ENCODE measurements around the gene NADK. TPM values are rescaled to one million over a fixed set of nuclear protein-coding genes. Genes with fewer than 3 reads are reported as not detected.

NADK gene
- total RNA-seq, 1 experiment from 2014 or later, result 107 TPM

DNA sequence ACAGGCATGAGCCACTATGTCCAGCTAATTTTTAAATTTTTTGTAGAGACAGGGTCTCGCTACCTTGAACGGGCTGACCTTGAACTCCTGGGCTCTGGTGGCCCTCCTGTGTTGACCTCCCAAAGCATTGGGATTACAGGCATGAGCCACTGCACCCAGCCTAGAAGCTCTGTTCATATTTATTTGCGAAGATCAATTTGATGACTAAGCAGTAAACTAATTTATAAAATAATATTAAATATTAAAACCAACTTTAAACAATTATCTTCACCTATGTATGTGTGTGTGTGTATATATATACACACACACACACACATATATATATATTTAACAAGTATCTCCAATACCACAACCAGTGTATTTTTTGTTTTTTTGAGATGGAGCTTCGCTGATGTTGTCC, 4.4 kb downstream of the NADK start:
- ChIA-PET POLR2A (no interaction called here), CTCF (interaction anchor here (0.9 kb wide), 1 partner anchor 16 kb away, joined by 4 read pairs; no protein-coding TSS in a partner anchor)
- Mint-ChIP-seq H3K27ac (ENCODE audit: low read depth, unreplicated experiment) (no peak overlapping the region), H3K36me3 (ENCODE audit: insufficient read depth, unreplicated experiment) (peaks cover 64% of the 10 kb centered on the region), H3K27me3 (ENCODE audit: insufficient read depth, unreplicated experiment) (no peaks in the 10 kb centered on the region), H3K9me3 (ENCODE audit: unreplicated experiment) (no peaks in the 10 kb centered on the region), H3K4me3 (ENCODE audit: unreplicated experiment) (no peak overlapping the region), H3K4me1 (ENCODE audit: insufficient read depth, unreplicated experiment) (peaks cover 18% of the 10 kb centered on the region)
- intact Hi-C loops (cut with micrococcal nuclease), result no loop called here
- no peak for DNase-seq (ENCODE audit: unreplicated experiment)
- TF ChIP-seq, protein P1, sequence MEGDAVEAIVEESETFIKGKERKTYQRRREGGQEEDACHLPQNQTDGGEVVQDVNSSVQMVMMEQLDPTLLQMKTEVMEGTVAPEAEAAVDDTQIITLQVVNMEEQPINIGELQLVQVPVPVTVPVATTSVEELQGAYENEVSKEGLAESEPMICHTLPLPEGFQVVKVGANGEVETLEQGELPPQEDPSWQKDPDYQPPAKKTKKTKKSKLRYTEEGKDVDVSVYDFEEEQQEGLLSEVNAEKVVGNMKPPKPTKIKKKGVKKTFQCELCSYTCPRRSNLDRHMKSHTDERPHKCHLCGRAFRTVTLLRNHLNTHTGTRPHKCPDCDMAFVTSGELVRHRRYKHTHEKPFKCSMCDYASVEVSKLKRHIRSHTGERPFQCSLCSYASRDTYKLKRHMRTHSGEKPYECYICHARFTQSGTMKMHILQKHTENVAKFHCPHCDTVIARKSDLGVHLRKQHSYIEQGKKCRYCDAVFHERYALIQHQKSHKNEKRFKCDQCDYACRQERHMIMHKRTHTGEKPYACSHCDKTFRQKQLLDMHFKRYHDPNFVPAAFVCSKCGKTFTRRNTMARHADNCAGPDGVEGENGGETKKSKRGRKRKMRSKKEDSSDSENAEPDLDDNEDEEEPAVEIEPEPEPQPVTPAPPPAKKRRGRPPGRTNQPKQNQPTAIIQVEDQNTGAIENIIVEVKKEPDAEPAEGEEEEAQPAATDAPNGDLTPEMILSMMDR (IDR thresholded peaks at IDR 0.05; ENCODE audit: unreplicated experiment), result no peak
- BruUV-seq (replicated peaks), result no TSS peak

DNA sequence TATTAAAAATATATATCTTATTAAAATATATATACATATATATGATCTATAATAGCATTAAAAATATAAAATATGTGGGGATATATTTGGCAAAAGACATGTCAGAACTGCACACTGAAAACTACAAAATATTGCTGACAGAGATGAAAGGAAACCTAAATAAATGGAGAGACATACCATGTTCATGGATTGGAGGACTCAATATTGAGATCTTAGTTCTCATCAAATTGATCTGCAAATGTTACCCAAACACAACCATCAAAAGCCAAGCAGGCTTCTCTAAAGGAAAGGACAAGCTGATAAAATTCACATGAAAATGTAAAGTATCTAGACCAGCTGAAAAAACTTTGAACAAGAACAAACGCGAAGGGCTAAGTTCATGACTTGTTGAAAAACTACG, 7.2 kb downstream of the NADK start:
- ChIA-PET POLR2A (no interaction called here), CTCF (no interaction called here)
- H3K27ac Mint-ChIP-seq (ENCODE audit: low read depth, unreplicated experiment), result no peak overlapping the region
- H3K4me3 Mint-ChIP-seq (ENCODE audit: unreplicated experiment), result no peak overlapping the region
- no peaks in the 10 kb centered on the region for H3K9me3 Mint-ChIP-seq (ENCODE audit: unreplicated experiment)
- TF ChIP-seq, protein P1 (IDR thresholded peaks at IDR 0.05; ENCODE audit: unreplicated experiment), result no peak
- no TSS peak for BruUV-seq (replicated peaks)
- no peak for DNase-seq (ENCODE audit: unreplicated experiment)
- intact Hi-C loops (cut with micrococcal nuclease), result no loop called here
- peaks cover 9% of the 10 kb centered on the region for H3K4me1 Mint-ChIP-seq (ENCODE audit: insufficient read depth, unreplicated experiment)
- no peaks in the 10 kb centered on the region for H3K27me3 Mint-ChIP-seq (ENCODE audit: insufficient read depth, unreplicated experiment)
- peaks cover 80% of the 10 kb centered on the region for H3K36me3 Mint-ChIP-seq (ENCODE audit: insufficient read depth, unreplicated experiment)

DNA sequence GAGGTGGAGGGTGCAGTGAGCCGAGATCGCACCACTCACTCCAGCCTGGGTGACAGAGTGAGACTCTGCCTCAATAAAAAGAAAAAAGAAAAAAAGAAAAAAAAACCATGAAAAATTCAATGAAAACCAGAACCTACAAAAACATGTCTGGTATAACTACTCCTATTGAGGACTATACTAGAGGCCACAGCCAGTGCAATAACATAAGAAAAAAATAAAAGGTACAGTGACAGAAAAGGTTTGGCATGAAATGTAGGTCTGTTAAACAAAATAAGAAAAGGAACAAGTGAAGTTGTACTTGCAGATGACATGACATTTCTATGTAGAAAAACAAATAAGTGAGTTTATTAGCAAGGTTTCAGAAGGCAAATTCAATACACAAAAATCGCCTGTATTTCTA, 8.2 kb downstream of the NADK start:
- no peak overlapping the region for H3K4me3 Mint-ChIP-seq (ENCODE audit: unreplicated experiment)
- no TSS peak for BruUV-seq (replicated peaks)
- H3K9me3 Mint-ChIP-seq (ENCODE audit: unreplicated experiment), result no peaks in the 10 kb centered on the region

DNA sequence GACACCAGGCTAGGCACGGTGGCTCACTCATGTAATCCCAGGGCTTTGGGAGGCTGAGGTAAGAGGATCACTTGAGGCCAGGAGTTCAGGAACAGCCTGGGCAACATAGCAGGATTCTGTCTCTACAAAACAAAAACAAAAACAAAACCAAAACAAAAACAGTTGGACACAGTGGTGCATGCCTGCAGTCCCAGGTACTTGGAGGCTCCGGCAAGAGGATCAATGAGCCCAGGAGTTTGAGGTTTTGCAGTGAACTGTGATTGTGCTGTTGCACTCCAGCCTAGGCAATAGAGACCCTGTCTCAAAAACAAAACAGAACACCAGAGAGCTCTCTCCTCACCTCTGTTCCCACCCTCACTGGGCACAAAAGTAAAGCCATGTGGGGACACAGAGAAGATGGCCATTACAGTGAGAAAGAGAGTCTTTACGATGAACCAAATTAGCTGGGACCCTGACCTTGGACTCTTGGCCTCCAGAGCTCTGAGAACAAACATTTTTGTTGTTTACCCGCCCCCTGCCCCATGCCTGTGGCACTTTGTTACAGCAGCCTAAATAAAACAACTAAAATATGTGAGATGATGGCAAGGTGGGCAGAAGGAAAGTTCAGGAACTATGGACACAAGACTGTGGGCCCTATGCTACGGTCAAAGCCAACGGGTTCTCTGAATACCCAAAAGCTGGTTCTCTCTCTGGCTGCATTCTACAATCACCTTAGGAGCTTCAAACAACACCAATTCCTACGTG, 9.8 kb downstream of the NADK start:
- H3K4me1 Mint-ChIP-seq (ENCODE audit: insufficient read depth, unreplicated experiment), result peaks cover 7% of the 10 kb centered on the region
- DNase-seq (ENCODE audit: unreplicated experiment), result no peak
- H3K27ac Mint-ChIP-seq (ENCODE audit: low read depth, unreplicated experiment), result no peak overlapping the region
- no peaks in the 10 kb centered on the region for H3K27me3 Mint-ChIP-seq (ENCODE audit: insufficient read depth, unreplicated experiment)
- BruUV-seq (replicated peaks), result no TSS peak
- peaks cover 88% of the 10 kb centered on the region for H3K36me3 Mint-ChIP-seq (ENCODE audit: insufficient read depth, unreplicated experiment)
- no peaks in the 10 kb centered on the region for H3K9me3 Mint-ChIP-seq (ENCODE audit: unreplicated experiment)
- TF ChIP-seq, protein P1 (IDR thresholded peaks at IDR 0.05; ENCODE audit: unreplicated experiment), result no peak
- H3K4me3 Mint-ChIP-seq (ENCODE audit: unreplicated experiment), result no peak overlapping the region
- intact Hi-C loops (cut with micrococcal nuclease), result no loop called here
- CTCF ChIA-PET, result interaction anchor here (2.2 kb wide), 1 partner anchor 138 kb away, joined by 12 read pairs; no protein-coding TSS in a partner anchor
- POLR2A ChIA-PET, result interaction anchor here (0.9 to 5.1 kb wide), 2 partner anchors 9 to 10 kb away, joined by 3 to 54 read pairs; partner anchors contain the start of gene NADK

More for the DNA sequence above, 8.2 kb downstream of the NADK start:
- no peaks in the 10 kb centered on the region for H3K4me1 Mint-ChIP-seq (ENCODE audit: insufficient read depth, unreplicated experiment)
- peaks cover 87% of the 10 kb centered on the region for H3K36me3 Mint-ChIP-seq (ENCODE audit: insufficient read depth, unreplicated experiment)
- no peaks in the 10 kb centered on the region for H3K27me3 Mint-ChIP-seq (ENCODE audit: insufficient read depth, unreplicated experiment)
- no peak for DNase-seq (ENCODE audit: unreplicated experiment)
- H3K27ac Mint-ChIP-seq (ENCODE audit: low read depth, unreplicated experiment), result peak overlapping the region; percentile 31
- POLR2A ChIA-PET, result no interaction called here
- TF ChIP-seq, protein P1 (IDR thresholded peaks at IDR 0.05; ENCODE audit: unreplicated experiment), result no peak
- CTCF ChIA-PET, result interaction anchor here (1.1 kb wide), 1 partner anchor 9 kb away, joined by 3 read pairs; no protein-coding TSS in a partner anchor
- intact Hi-C loops (cut with micrococcal nuclease), result no loop called here

All from MCF 10A (cell line).